ENCODE measurements around the gene ACSL1.

Gene ACSL1

GRCh38 chr4:184816962-184817361, 8.8 kb downstream of the ACSL1 start:
- Histone ChIP-seq H3K4me3 (ENCODE audit: low read length) (no peak overlapping the region), H3K36me3 (ENCODE audit: control insufficient read depth, insufficient read depth, low read length) (no peaks in the 10 kb centered on the region), H3K4me1 (ENCODE audit: control insufficient read depth, insufficient read depth, low read length) (peaks cover 3% of the 10 kb centered on the region), H3K9ac (ENCODE audit: low read length) (no peak overlapping the region), H3K27me3 (ENCODE audit: control insufficient read depth, insufficient read depth, low read length) (no peaks in the 10 kb centered on the region), H3K27ac (ENCODE audit: low read depth, low read length) (no peak overlapping the region)

DNA sequence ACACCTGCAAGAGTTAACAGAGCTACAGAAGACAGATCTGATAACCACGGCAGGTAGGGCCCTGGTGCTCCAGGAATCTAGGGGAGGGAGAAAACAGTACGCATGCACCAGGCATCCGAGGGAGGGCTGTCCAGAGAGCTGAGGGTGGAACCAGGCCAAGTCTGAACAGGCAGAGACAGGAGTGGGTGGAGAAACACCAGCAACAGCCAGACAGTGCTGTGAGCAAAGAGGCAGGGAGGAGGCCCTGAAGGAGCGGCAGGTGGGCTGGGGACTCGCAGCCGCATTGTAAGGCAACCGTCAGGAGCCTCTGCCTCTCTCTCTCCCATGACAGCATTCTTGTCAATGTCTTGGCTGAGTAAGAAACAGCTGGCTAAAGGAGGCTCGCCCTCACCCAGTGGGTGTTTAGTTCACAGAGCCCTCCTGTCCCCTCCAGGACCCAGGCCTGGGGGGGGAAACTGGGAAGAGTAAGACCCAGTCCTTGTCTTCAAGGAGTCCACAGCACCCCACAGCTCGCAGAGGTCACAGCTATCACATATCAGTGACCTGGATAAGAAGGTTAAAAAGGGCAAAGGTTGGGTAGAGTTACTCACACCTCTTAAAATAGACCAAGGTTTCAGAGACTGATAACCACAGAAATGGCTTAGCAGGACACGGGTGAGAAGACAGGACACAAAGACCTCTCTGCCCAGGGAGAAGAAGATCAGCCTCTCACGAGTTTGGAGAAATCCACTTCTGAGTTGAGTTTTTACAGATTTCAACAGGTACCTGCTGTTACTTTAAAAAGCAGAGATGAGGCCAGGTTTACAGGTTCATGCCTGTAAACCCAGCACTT, 10.5 kb downstream of the ACSL1 start:
- Histone ChIP-seq H3K4me3 (ENCODE audit: low read length) (peak overlapping the region; percentile 11), H3K36me3 (ENCODE audit: control insufficient read depth, insufficient read depth, low read length) (no peaks in the 10 kb centered on the region), H3K9ac (ENCODE audit: low read length) (no peak overlapping the region), H3K27me3 (ENCODE audit: control insufficient read depth, insufficient read depth, low read length) (no peaks in the 10 kb centered on the region), H3K27ac (ENCODE audit: low read depth, low read length) (no peak overlapping the region), H3K4me1 (ENCODE audit: control insufficient read depth, insufficient read depth, low read length) (peaks cover 3% of the 10 kb centered on the region)

DNA sequence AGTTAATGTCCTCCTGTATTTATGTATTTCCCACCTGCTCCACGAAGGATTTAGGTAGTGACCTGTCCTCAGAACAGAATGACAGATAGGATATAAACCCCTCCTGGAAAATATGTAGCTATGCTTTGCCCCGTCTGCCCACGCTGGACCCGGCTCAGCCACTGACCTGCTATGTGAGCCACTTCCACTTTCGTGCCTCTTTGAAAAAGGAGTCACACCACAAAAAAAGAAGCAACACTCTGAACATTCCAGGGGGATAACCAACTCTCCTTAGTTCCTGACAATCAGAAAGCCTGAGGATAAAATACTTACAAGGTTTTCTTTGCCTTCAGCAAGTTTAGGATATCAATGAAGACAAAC, 11.1 kb downstream of the ACSL1 start:
- H3K4me3 ChIP-seq (ENCODE audit: low read length) = no peak overlapping the region
- no peaks in the 10 kb centered on the region for H3K36me3 ChIP-seq (ENCODE audit: control insufficient read depth, insufficient read depth, low read length)

GRCh38 chr4:184812651-184813181, 13.1 kb downstream of the ACSL1 start:
- Histone ChIP-seq H3K27me3 (ENCODE audit: control insufficient read depth, insufficient read depth, low read length) (no peaks in the 10 kb centered on the region), H3K4me1 (ENCODE audit: control insufficient read depth, insufficient read depth, low read length) (peaks cover 5% of the 10 kb centered on the region), H3K4me3 (ENCODE audit: low read length) (no peak overlapping the region), H3K9ac (ENCODE audit: low read length) (no peak overlapping the region), H3K27ac (ENCODE audit: low read depth, low read length) (no peak overlapping the region), H3K36me3 (ENCODE audit: control insufficient read depth, insufficient read depth, low read length) (no peaks in the 10 kb centered on the region)

More for the DNA sequence above, 11.1 kb downstream of the ACSL1 start:
- H3K9ac ChIP-seq (ENCODE audit: low read length) = no peak overlapping the region
- no peaks in the 10 kb centered on the region for H3K27me3 ChIP-seq (ENCODE audit: control insufficient read depth, insufficient read depth, low read length)
- no peak overlapping the region for H3K27ac ChIP-seq (ENCODE audit: low read depth, low read length)
- H3K4me1 ChIP-seq (ENCODE audit: control insufficient read depth, insufficient read depth, low read length) = peaks cover 3% of the 10 kb centered on the region

DNA sequence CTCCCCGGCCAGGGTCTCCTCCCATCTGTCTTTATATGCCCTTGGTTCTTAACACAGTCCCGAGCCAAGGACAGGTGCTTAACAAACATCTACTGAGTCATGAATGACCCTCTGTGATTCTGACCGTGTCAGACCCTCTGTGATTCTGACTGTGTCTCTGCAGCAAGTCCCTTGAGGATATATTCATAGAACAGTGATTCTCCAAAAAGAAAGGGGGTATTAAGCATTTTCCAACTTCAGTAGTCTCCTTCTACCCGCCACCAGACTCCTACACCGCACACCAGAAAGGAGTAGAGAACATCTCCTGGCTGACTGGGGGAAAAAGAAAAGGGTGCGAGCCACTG, 13.6 kb downstream of the ACSL1 start:
- Histone ChIP-seq H3K4me1 (ENCODE audit: control insufficient read depth, insufficient read depth, low read length) (peaks cover 5% of the 10 kb centered on the region), H3K27me3 (ENCODE audit: control insufficient read depth, insufficient read depth, low read length) (no peaks in the 10 kb centered on the region), H3K27ac (ENCODE audit: low read depth, low read length) (no peak overlapping the region), H3K4me3 (ENCODE audit: low read length) (no peak overlapping the region), H3K36me3 (ENCODE audit: control insufficient read depth, insufficient read depth, low read length) (no peaks in the 10 kb centered on the region), H3K9ac (ENCODE audit: low read length) (no peak overlapping the region)

DNA sequence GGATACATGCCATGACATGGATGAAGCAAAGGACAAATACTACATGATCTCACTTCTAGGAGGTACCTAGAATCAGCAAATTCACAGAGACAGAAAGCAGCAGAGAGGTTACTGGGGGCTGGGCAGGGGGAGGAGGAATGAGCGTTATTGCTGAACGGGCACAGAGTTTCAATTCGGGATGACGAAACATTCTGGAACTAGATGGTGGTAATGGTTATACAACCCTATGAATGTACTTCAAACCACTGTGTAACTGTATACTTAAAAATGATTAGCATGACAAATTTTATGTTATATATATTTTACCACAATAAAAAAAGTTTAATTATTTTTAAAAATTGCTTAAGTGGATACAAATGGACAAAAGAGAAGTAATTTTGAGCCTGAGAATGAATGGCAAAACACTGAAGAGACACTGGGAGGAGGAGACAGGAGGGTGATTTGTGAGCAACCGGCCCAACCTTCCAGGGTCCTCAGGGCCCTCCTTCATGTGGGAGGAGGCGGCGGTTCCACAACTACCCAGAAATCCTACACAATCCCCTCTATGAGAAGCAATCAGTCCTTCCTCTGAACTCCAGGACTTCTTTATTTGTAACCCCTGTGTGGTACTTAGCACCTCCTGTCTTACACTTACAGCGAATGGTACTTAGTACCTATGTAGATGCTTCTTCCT, 14.1 kb downstream of the ACSL1 start:
- Histone ChIP-seq H3K27ac (ENCODE audit: low read depth, low read length) (no peak overlapping the region), H3K36me3 (ENCODE audit: control insufficient read depth, insufficient read depth, low read length) (no peaks in the 10 kb centered on the region), H3K4me3 (ENCODE audit: low read length) (no peak overlapping the region), H3K9ac (ENCODE audit: low read length) (no peak overlapping the region), H3K4me1 (ENCODE audit: control insufficient read depth, insufficient read depth, low read length) (peaks cover 5% of the 10 kb centered on the region), H3K27me3 (ENCODE audit: control insufficient read depth, insufficient read depth, low read length) (no peaks in the 10 kb centered on the region)

DNA sequence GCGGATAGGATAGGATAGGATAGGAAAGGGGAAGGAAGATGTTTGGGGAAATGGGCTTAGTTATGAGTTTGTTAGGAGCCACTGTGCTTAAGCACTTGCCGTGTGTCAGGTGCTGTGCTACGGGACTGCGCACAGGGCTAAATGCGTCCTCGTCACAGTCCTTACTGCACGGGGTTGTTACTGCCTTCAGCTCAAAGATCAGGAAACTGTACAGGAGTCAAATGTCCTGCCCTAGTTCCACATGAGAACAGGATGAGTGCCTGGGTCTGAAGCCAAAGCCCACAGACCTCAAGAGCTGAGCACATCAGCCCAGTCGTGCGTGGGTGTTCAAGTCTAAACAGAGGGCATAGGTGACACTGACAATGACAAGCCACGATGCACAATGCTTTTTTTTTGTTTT, 15.0 kb downstream of the ACSL1 start:
- H3K27me3 ChIP-seq (ENCODE audit: control insufficient read depth, insufficient read depth, low read length) = no peaks in the 10 kb centered on the region
- H3K9ac ChIP-seq (ENCODE audit: low read length) = no peak overlapping the region
- peaks cover 5% of the 10 kb centered on the region for H3K4me1 ChIP-seq (ENCODE audit: control insufficient read depth, insufficient read depth, low read length)
- no peak overlapping the region for H3K27ac ChIP-seq (ENCODE audit: low read depth, low read length)
- H3K36me3 ChIP-seq (ENCODE audit: control insufficient read depth, insufficient read depth, low read length) = no peaks in the 10 kb centered on the region
- H3K4me3 ChIP-seq (ENCODE audit: low read length) = no peak overlapping the region

DNA sequence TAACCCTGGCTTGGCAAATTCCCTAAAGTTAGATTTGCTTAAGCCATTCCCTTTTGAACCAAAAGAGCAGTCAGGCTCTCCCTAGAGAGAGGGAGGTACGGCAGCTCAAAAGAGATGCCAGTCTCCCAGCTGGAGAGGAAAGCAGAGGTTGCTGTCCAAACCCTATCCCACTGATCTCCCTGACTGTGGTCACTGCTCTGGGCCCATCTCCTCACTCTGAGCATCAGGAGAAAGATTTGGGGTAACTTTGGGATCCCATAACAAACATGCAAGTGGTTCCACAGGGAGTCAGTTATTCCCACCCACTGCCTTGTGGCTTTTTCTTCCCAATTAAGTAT, 17.1 kb downstream of the ACSL1 start:
- H3K9ac ChIP-seq (ENCODE audit: low read length) = no peak overlapping the region
- H3K27ac ChIP-seq (ENCODE audit: low read depth, low read length) = no peak overlapping the region
- peaks cover 7% of the 10 kb centered on the region for H3K4me1 ChIP-seq (ENCODE audit: control insufficient read depth, insufficient read depth, low read length)
- no peak overlapping the region for H3K4me3 ChIP-seq (ENCODE audit: low read length)
- no peaks in the 10 kb centered on the region for H3K27me3 ChIP-seq (ENCODE audit: control insufficient read depth, insufficient read depth, low read length)
- no peaks in the 10 kb centered on the region for H3K36me3 ChIP-seq (ENCODE audit: control insufficient read depth, insufficient read depth, low read length)

DNA sequence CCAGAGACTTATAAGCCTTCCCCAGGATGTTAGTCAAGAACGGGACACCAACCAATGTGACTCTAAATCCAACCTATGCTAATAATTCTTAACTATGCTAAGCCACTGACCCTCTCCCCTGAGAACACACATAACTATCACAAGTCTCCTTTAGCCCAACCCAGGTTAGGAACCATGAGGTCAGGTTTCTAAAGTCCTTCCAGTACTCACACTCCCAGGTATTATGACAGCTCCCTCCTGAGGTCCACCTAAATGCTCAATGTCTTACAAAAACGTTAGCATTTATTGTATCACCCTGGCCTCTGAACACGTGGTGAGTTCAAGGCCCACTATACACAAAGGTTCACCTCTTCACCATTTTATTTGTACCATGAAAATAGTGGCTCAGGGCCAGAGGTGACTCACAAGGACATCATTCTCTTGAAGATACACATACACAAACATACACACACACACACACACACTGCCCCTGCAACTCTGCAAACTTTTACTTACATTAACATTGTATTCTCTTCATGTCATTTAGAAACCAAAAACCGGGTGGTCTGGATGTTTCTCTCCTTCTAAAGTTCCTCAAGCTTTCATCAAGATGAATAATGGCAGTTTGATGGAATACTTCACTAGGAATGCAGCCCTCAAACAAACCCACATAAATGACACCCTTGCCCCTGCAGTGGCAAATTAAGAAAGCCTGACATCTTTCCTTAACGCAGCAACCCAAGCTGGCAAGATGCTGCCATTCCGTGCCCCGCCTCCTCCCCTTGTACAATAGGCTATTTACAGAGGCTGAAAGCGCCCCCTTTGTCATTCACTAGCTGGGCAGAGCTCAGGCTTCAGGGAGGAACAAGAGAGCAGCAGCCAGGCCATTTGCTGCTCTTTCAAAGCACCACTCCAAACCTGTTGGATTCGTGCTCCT, 17.7 kb downstream of the ACSL1 start:
- H3K27ac ChIP-seq (ENCODE audit: low read depth, low read length) = no peak overlapping the region
- no peak overlapping the region for H3K9ac ChIP-seq (ENCODE audit: low read length)
- peaks cover 7% of the 10 kb centered on the region for H3K4me1 ChIP-seq (ENCODE audit: control insufficient read depth, insufficient read depth, low read length)
- H3K27me3 ChIP-seq (ENCODE audit: control insufficient read depth, insufficient read depth, low read length) = no peaks in the 10 kb centered on the region
- no peaks in the 10 kb centered on the region for H3K36me3 ChIP-seq (ENCODE audit: control insufficient read depth, insufficient read depth, low read length)
- no peak overlapping the region for H3K4me3 ChIP-seq (ENCODE audit: low read length)

GRCh38 chr4:184807256-184807655, 18.5 kb downstream of the ACSL1 start:
- Histone ChIP-seq H3K4me1 (ENCODE audit: control insufficient read depth, insufficient read depth, low read length) (peaks cover 7% of the 10 kb centered on the region), H3K27me3 (ENCODE audit: control insufficient read depth, insufficient read depth, low read length) (no peaks in the 10 kb centered on the region), H3K27ac (ENCODE audit: low read depth, low read length) (no peak overlapping the region), H3K9ac (ENCODE audit: low read length) (no peak overlapping the region), H3K36me3 (ENCODE audit: control insufficient read depth, insufficient read depth, low read length) (no peaks in the 10 kb centered on the region), H3K4me3 (ENCODE audit: low read length) (no peak overlapping the region)

DNA sequence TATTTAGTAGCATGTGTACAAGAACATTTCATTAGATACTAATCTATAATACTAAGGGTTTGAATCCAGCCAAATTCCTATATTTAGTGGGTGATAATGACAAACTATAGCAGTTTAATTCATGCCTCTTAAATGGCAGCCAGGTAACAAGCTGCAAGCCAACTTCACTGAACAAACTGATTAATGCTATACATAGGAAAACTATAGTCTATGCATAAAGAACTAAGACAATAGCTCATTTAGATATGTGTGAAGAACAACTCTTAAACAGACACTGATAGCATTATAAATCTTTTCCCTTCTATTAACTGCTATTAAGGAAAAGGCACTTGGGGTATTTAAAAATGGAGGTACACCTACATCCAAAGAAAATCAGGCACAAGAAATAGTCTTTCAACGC, 19.1 kb downstream of the ACSL1 start:
- no peak overlapping the region for H3K9ac ChIP-seq (ENCODE audit: low read length)
- H3K27me3 ChIP-seq (ENCODE audit: control insufficient read depth, insufficient read depth, low read length) = no peaks in the 10 kb centered on the region
- peaks cover 7% of the 10 kb centered on the region for H3K4me1 ChIP-seq (ENCODE audit: control insufficient read depth, insufficient read depth, low read length)
- H3K4me3 ChIP-seq (ENCODE audit: low read length) = no peak overlapping the region
- H3K36me3 ChIP-seq (ENCODE audit: control insufficient read depth, insufficient read depth, low read length) = no peaks in the 10 kb centered on the region
- no peak overlapping the region for H3K27ac ChIP-seq (ENCODE audit: low read depth, low read length)

DNA sequence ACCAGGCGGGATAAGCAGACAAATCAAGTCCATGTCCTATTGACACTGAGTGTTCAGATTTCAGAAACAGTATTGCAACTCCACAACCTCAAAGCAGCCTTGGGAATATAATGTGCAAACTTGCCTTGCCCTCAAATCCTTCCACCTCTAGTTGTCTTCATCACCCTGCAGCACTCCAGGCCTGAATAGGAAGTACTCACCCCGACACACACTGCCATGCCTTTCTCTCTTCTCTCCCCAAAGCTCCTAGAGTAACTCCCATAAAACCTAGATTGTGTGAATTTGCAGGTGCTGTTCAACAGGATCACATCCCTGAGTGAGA, 19.6 kb downstream of the ACSL1 start:
- H3K27me3 ChIP-seq (ENCODE audit: control insufficient read depth, insufficient read depth, low read length) = no peaks in the 10 kb centered on the region
- no peaks in the 10 kb centered on the region for H3K36me3 ChIP-seq (ENCODE audit: control insufficient read depth, insufficient read depth, low read length)
- H3K27ac ChIP-seq (ENCODE audit: low read depth, low read length) = no peak overlapping the region
- H3K9ac ChIP-seq (ENCODE audit: low read length) = no peak overlapping the region
- peaks cover 7% of the 10 kb centered on the region for H3K4me1 ChIP-seq (ENCODE audit: control insufficient read depth, insufficient read depth, low read length)
- H3K4me3 ChIP-seq (ENCODE audit: low read length) = no peak overlapping the region
